ENCODE results near the gene F2RL3. TPM values are rescaled to one million over a fixed set of nuclear protein-coding genes. Genes with fewer than 3 reads are reported as not detected.
"Not testable (repeated sequence)": the region's sequence is repeated elsewhere in the genome, so short reads cannot be mapped to it uniquely, and the experiment has no call there.

Gene F2RL3
- total RNA-seq, 2 donors from 2014 or later: not detected

- Mint-ChIP-seq H3K36me3 (ENCODE audit: low read depth) (no peaks in the 10 kb centered on the region), H3K27ac (no peak overlapping the region), H3K4me1 (no peaks in the 10 kb centered on the region), H3K9me3 (peaks cover 18% of the 10 kb centered on the region), H3K4me3 (no peak overlapping the region), H3K27me3 (no peaks in the 10 kb centered on the region)
- ATAC-seq (replicated peaks): no peak
These were observed 49.4 kb downstream of the F2RL3 start for GRCh38 chr19:16938211-16938610.

GRCh38 chr19:16940063-16940462 lies 51.3 kb downstream of the F2RL3 start:
- not testable (repeated sequence) for H3K27ac Mint-ChIP-seq; H3K36me3 Mint-ChIP-seq (ENCODE audit: low read depth); H3K4me3 Mint-ChIP-seq; H3K9me3 Mint-ChIP-seq; H3K27me3 Mint-ChIP-seq; ATAC-seq (replicated peaks); H3K4me1 Mint-ChIP-seq

- ATAC-seq (replicated peaks): no peak
- no peaks in the 10 kb centered on the region for H3K27me3 Mint-ChIP-seq
- peaks cover 4% of the 10 kb centered on the region for H3K9me3 Mint-ChIP-seq
- H3K4me3 Mint-ChIP-seq: no peak overlapping the region
- no peaks in the 10 kb centered on the region for H3K36me3 Mint-ChIP-seq (ENCODE audit: low read depth)
- H3K27ac Mint-ChIP-seq: no peak overlapping the region
- no peaks in the 10 kb centered on the region for H3K4me1 Mint-ChIP-seq
These were observed 51.8 kb downstream of the F2RL3 start for GRCh38 chr19:16940626-16941025.

Other genes with a start within 250 kb of the F2RL3 start
- gene SMIM7, start 228.9 kb upstream of the F2RL3 start, total RNA-seq: 10 to 100 TPM; 52.9 to 53.6 TPM
- gene TMEM38A, start 227.9 kb upstream of the F2RL3 start, total RNA-seq: under 1 TPM; 0.74 to 0.76 TPM
- not detected for gene NWD1, start 169.2 kb upstream of the F2RL3 start, total RNA-seq
- gene SIN3B, start 59.6 kb upstream of the F2RL3 start, total RNA-seq: 10 to 100 TPM; 36.2 to 41.1 TPM
- 1 to 10 TPM in 1 of 2 donors, under 1 TPM in 1; 0.11 to 6.5 TPM for gene CPAMD8, start 137.8 kb downstream of the F2RL3 start, total RNA-seq
- 10 to 100 TPM; 26.0 to 35.2 TPM for gene HAUS8, start 186.5 kb downstream of the F2RL3 start, total RNA-seq
- 100 to 1,000 TPM; 149 to 152 TPM for gene MYO9B, start 186.8 kb downstream of the F2RL3 start, total RNA-seq

All from activated T-helper 17 cell treated with anti-CD3 and anti-CD28 coated beads, Interleukin-2, amount 50 U/mL, for 72 hours (primary cell).